Thyroid gland (tissue), 4 donors: ENCODE data around the gene SERPINA3. TPM values are rescaled to one million over a fixed set of nuclear protein-coding genes. Genes with fewer than 3 reads are reported as not detected.

Source experiments
- DNase-seq, 2 donors: peaks; one replicate each; pipeline ENCODE4 v3.0.0-alpha.2; 2019
- H3K27ac ChIP-seq, 3 donors: fragments of 200-600 bp; sonication (generic); 1 replicate in 2 of 3; 2 replicates in 1 of 3; pipeline ENCODE4 v1.5.1; 2016 to 2019; ENCODE audit warnings: mild to moderate bottlenecking in 1 of 3, moderate library complexity in 1 of 3
- H3K27me3 ChIP-seq: fragments of 200-600 bp; sonication (generic); one replicate; pipeline ENCODE4 v1.5.1; 2019
- H3K36me3 ChIP-seq, 2 donors: fragments of 200-600 bp; sonication (generic); one replicate each; pipeline ENCODE4 v1.5.1; 2016 to 2019
- H3K4me1 ChIP-seq, 2 donors: fragments of 200-600 bp; sonication (generic); one replicate each; pipeline ENCODE4 v1.5.1; 2017 to 2019
- H3K4me3 ChIP-seq, 3 donors: fragments of 200-600 bp; sonication (generic); replicated peaks in 1 of 3; 1 replicate in 2 of 3; 2 replicates in 1 of 3; pipeline ENCODE4 v1.5.1; 2016; ENCODE audit warnings: mild to moderate bottlenecking in 1 of 3
- H3K9me3 ChIP-seq: fragments of 200-600 bp; sonication (generic); one replicate; pipeline ENCODE4 v1.5.1; 2017
- CTCF ChIP-seq, 6 experiments: fragments of 200-600 bp in 3 of 6; fragments of 450-650 bp in 3 of 6; sonication (generic) in 3 of 6; IDR thresholded peaks; one replicate each; pipeline ENCODE4 v1.5.1; 2016 to 2019; ENCODE audit warnings: antibody characterized with exemption in 6 of 6, mild to moderate bottlenecking in 2 of 6, inconsistent platforms in 1 of 6, moderate library complexity in 1 of 6
- POLR2A ChIP-seq, 2 donors: fragments of 450-650 bp; IDR thresholded peaks; one replicate each; pipeline ENCODE4 v1.6.1; 2017; ENCODE audit warnings: antibody characterized with exemption in 2 of 2, mild to moderate bottlenecking in 2 of 2, moderate library complexity in 1 of 2
- WGBS, 2 donors: methylation state at CpG; one replicate each; pipeline ENCODE4 v1.1.5; 2017; 5-methylcytosine and 5-hydroxymethylcytosine counted together
- intact Hi-C: fragments of 100-400 bp; cut with DNase I; formaldehyde crosslinking; loops from one replicate; pipeline ENCODE4 v1.15.1; 2023
- total RNA-seq, 4 donors: library from RNA; depleted of rRNA; stranded (reverse); fragments of >200 nt; gene quantifications; one replicate each; pipeline ENCODE4 v1.2.3, GENCODE V29; 2016

SERPINA3 gene
- total RNA-seq, 4 donors from 2014 or later, result 16.3 to 200 (median 91.1) TPM

- Histone ChIP-seq H3K4me1 (no peaks in the 10 kb centered on the region), H3K36me3 (no peaks in the 10 kb centered on the region), H3K27me3 (no peaks in the 10 kb centered on the region), H3K9me3 (no peaks in the 10 kb centered on the region), H3K27ac (no peak overlapping the region), H3K4me3 (no peak overlapping the region)
- WGBS, 2 donors, result 70 to 74% methylated on average over 4 of the region's 4 CpGs
- TF ChIP-seq CTCF (IDR thresholded peaks at IDR 0.05) (no peak), POLR2A (IDR thresholded peaks at IDR 0.05) (no peak)
- intact Hi-C loops, result no loop called here
- DNase-seq, result no peak
Observed at GRCh38 chr14:94648801-94649200, 36.6 kb downstream of the SERPINA3 start.

- Histone ChIP-seq H3K9me3 (no peaks in the 10 kb centered on the region), H3K27ac (no peak overlapping the region), H3K4me3 (no peak overlapping the region), H3K4me1 (no peaks in the 10 kb centered on the region), H3K27me3 (no peaks in the 10 kb centered on the region), H3K36me3 (no peaks in the 10 kb centered on the region)
- no peak for DNase-seq
- TF ChIP-seq POLR2A (IDR thresholded peaks at IDR 0.05) (no peak), CTCF (IDR thresholded peaks at IDR 0.05) (no peak)
- intact Hi-C loops, result no loop called here
- WGBS, 2 donors, result 77 to 88% methylated on average over 11 to 13 of the region's 13 CpGs
Observed at GRCh38 chr14:94649543-94650443, 37.6 kb downstream of the SERPINA3 start.

GRCh38 chr14:94650444-94650775, 38.2 kb downstream of the SERPINA3 start:
- H3K4me1 ChIP-seq, result no peaks in the 10 kb centered on the region
- H3K36me3 ChIP-seq, result no peaks in the 10 kb centered on the region
- TF ChIP-seq CTCF (IDR thresholded peaks at IDR 0.05) (no peak), POLR2A (IDR thresholded peaks at IDR 0.05) (no peak)
- H3K4me3 ChIP-seq, result no peak overlapping the region
- WGBS, 2 donors, result 76 to 78% methylated on average over 3 of the region's 3 CpGs
- H3K27me3 ChIP-seq, result no peaks in the 10 kb centered on the region
- DNase-seq, result no peak
- intact Hi-C loops, result no loop called here
- H3K27ac ChIP-seq, result no peak overlapping the region
- H3K9me3 ChIP-seq, result no peaks in the 10 kb centered on the region

GRCh38 chr14:94650806-94651805, 38.9 kb downstream of the SERPINA3 start:
- Histone ChIP-seq H3K27me3 (no peaks in the 10 kb centered on the region), H3K4me3 (no peak overlapping the region), H3K4me1 (no peaks in the 10 kb centered on the region), H3K9me3 (no peaks in the 10 kb centered on the region), H3K36me3 (no peaks in the 10 kb centered on the region), H3K27ac (no peak overlapping the region)
- no peak for DNase-seq
- TF ChIP-seq POLR2A (IDR thresholded peaks at IDR 0.05), result no peak
- WGBS, 2 donors, result 84% methylated on average over 8 of the region's 9 CpGs
- intact Hi-C loops, result no loop called here

- Histone ChIP-seq H3K9me3 (no peaks in the 10 kb centered on the region), H3K36me3 (no peaks in the 10 kb centered on the region), H3K27me3 (no peaks in the 10 kb centered on the region), H3K4me3 (no peak overlapping the region), H3K4me1 (no peaks in the 10 kb centered on the region), H3K27ac (no peak overlapping the region)
- TF ChIP-seq CTCF (IDR thresholded peaks at IDR 0.05), result no peak
- DNase-seq, result no peak
- intact Hi-C loops, result no loop called here
- 81 to 89% methylated on average over 5 of the region's 5 CpGs for WGBS, 2 donors
Observed at GRCh38 chr14:94653321-94653720, 41.1 kb downstream of the SERPINA3 start.
